Forelimb muscle (tissue), 1 donor: Measurements from ENCODE around the gene TMEM54. TPM values are rescaled to one million over a fixed set of nuclear protein-coding genes. Genes with fewer than 3 reads are reported as not detected.
"Not testable (repeated sequence)": the region's sequence is repeated elsewhere in the genome, so short reads cannot be mapped to it uniquely, and the experiment has no call there.

Experiments used
- DNase-seq: peaks from one replicate; pipeline ENCODE4 v3.0.0-alpha.2; 2013; ENCODE audit warnings: low read depth
- polyA plus RNA-seq: library from polyadenylated mRNA; unstranded; fragments of 120-200 nt; gene quantifications from one replicate; pipeline ENCODE4 v1.2.1, GENCODE V29; 2013; ENCODE audit not compliant: insufficient read length

TMEM54 gene
- polyA plus RNA-seq, 1 donor: 3.7 TPM

DNA sequence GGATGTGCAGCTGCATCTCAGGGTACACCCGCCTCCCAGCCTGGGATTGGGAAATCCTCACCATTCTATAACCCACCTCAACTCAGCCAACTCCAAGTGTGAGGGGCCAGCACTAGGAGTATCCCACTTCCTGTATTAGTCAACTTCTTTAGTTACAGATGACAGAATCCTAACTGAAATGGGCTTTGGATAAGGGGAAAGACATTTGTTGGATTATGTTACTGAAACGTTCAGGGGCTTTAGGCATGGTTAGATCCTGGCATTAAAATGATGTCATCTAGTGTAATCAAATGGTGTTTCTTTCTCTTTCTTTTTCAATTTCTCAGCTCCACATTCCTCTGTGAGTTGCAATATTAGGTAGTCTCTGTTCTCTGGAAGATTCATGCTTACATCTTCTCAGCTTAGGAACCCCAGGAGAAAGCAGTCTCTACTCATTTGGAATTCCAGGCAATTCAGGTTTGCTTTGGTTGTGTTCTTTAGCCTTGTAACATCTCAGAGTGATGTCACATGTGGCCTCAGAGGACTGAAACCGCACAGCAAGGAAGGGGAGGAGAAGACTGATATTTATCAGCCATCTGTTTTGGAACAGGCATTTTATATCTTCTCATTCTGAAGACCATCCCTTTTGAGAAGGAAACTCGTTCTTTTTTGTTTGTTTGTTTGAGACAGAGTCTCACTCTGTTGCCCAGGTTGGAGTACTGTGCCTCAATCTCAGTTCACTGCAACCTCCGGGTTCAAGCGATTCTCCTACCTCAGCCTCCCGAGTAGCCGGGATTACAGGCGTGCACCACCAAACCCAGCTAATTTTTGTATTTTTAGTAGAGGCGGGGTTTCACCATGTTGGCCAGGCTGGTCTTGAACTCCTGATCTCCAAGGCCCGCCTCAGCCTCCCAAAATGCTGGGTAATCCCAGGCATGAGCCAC, 18.9 kb upstream of the TMEM54 start:
- no peak for DNase-seq

DNA sequence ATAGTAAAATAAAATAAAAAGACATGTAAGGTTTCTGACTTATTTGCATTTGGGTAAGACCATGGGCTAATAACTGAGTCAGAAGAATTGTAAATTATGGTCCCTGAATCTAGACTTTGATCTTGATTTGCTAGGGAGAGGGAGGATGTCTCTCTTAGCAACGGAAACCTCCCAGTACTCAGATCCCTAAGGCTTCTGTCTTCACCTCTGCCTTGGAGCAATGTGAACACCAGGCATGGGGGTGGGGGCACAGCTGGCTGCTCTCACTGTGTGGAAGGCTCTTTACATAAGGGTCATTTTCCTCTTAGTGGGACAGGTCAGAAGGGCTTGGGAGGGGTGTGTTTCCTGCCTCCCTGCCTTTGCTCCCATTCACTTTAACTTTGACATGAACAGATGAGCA, 17.0 kb upstream of the TMEM54 start:
- DNase-seq: no peak

DNA sequence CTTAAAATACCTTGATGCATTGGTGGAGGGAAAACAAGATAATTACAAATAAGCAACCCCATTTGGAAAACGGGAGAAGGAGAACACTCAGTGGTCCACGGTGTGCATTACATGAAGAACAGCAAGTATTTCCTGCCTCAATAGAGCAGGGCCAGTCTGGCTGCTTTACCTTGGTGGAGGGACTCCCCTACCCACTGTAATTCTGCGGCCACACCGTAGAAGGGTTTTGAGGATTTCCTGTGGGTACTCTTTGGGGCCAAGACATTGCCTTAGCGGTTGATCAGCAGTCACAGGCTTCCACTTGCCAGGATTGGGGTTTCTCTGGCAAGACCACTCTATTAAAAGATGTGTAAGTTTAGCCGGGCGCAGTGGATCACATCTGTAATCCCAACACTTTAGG, 16.3 kb upstream of the TMEM54 start:
- no peak for DNase-seq

DNA sequence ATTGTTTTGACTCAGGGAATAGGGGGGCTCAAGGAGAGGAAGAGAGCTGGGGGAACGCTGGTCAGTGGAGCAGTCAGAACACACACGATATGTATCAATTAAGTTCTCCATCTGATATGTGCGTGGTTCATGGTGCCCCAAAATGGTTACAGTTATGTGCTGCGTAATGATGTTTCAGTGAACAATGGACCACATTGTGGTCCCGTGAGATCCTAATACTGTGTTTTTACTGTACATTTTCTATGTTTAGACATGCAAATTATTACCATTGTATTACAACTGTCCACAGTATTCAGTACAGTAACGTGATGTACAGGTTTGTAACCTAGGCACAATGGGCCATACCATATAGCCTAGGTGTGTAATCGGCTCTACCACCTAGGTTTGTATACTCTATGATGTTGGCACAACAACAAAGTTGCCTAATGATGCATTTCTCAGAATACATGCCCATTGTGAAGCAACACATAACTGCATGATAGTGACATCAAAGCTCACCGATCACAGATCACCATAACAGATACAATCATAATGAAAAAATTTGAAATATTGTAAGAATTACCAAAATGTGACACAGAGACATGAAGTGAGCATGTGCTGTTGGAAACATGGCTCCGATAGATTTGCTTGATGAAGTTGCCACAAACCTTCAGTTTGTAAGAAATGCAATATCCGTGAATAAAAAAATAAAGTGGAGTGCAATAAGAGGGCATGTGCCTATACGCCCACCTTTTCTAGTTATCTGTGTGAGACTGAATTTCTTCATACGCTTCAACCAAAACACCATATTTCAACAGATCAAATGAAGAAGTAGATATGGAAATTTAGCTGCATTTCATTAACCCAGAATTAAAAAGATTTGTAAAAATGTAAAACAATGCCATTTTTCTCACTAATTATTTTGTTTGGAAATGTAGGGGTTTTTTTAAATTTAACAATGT, 14.8 kb upstream of the TMEM54 start:
- no peak for DNase-seq

DNA sequence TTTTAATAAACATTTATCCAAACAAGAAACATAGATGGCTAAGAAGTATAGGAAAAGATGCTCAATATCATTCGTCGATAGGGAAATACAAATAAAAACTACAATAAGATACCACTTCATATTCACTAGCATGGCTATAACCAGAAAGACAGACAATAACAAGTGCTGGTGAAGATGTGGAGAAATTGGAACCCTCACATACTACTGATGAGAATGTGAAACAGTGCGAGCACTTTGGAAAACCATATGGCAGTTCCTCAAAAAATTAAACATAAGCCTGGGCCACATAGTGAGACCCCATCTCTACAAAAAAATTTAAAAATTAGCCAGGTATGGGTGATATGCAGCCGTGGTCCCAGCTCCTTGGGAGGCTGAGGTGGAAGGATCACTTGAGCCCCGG, 9.1 kb upstream of the TMEM54 start:
- no peak for DNase-seq

DNA sequence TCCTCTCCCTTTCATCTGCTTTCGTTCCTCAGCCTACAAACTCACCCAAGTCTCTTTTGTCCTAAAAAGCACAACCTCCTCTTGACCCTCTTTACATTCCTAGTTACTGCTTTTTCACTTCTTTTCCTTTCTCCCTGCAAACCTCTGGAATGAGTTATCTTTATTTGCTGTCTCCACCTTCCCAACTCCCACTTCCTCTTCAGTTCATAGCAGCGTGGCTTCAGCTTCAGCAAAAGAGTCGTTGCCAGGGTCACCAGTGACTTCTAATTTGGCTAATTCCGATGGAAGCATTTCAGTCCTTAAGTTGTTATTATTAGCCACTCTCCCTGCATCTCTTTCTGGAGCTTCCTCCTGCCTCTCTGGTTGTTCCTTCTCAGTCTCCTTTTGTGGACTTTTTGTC, 6.2 kb upstream of the TMEM54 start:
- DNase-seq: no peak

DNA sequence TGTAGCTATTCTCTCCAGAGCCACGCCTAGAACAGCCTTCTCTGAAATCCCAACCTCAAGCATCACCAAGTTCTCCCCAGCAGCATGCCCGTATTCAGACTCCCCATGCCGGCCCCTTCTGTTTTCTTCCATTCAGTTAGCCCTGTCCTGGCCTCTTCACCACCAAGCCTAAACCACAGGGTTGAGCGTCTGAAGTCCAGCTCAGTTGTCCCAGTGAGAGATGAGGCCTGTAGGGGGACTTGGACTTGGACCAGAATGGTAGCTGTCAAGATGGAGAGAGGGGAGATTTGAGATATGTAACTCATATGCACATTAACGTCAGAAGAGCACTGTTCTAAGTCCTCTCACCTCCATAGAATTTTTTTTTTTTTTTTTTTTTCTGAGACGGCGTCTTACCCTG, 5.5 kb upstream of the TMEM54 start:
- no peak for DNase-seq

DNA sequence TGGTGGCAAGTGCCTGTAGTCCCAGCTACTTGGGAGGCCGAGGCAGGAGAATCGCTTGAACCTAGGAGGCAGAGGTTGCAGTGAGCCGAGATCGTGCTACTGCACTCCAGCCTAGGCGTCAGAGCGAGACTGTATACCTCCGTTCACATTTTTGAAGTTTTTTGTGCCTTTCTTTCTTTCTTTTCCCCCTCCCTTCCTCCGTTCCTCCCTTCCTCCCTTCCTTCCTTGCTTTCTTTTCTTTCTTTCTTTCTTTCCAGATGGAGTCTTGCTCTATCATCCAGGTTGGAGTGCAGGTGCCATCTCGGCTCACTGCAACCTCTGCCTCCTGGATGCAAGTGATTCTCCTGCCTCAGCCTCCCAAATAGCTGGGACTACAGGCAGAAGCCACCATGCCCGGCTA, 4.4 kb upstream of the TMEM54 start:
- not testable (repeated sequence) for DNase-seq

DNA sequence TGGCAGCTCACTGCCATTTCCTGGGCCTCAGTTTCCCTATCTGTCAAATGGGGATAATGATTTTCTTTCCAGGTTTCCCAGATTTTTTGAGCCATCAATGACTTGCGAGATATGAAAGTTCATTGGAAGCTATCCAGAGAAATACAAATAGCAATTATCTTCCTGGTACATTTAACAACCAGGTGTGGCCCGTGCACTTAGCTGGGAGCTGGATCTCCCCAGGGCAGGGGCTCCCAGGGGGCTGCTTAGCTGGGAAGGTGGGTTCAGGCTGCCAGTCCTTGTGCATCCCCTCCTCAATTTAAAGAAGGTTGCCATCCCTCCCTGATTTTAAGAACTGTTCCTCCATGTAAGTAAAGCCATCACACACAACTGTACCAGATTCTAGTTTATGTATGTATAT, 3.6 kb upstream of the TMEM54 start:
- DNase-seq: no peak

DNA sequence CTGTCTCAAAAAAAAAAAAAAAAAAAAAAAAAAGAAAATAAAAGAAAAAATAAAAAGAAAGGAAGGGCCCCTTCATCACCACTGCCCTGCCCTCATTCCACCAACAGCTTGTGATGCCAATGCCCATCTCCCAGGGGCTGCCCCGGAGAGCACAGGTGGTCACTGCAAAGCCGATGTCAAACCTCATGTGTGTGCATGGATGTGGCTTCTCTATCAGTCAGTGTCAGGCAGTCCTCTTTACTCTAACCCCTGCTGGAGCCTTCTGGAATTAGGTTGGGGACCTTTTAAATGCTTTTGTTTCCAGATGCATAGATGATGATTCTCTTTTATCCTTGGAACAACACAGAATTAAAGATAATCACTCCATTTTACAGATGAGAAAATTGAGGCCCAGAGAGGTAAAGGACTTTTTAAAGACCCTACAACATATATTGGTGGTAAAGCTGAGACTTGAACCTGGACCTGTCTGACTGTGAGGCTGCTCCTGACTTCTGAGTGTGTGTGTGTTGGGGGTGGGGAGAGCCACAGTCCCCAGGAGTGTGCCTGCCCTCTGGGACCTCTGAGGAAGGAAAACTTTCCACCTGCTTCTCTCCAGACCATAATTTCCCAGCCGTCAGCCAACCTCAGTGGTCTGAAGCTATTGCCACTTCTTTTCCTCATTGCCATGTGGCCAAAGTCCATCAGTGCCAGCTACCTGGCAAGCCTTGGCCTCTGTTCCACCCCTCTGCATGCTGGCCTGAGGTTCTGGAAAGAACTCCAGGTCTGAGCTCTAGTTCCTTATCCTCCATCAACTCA, 3.0 kb upstream of the TMEM54 start:
- DNase-seq: no peak

DNA sequence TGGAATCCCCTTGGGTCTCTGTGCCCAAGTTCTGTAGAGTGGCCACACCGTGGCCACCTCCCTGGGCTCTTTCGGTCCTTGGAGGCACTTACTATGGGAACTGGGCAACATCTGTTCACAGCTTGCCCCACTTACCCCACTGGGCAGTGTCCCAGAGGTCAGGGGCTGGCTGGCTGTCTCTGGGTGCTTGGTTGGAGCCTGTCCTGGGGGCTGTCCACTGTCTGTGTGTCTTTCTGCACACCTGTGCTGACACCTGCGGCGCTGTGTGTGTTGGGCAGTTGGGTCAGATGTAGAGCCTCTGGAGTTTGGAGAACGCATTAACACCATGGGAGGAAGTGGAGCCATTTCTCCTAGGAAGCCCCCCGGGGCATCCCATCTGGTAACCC, 1.3 kb upstream of the TMEM54 start:
- no peak for DNase-seq

DNA sequence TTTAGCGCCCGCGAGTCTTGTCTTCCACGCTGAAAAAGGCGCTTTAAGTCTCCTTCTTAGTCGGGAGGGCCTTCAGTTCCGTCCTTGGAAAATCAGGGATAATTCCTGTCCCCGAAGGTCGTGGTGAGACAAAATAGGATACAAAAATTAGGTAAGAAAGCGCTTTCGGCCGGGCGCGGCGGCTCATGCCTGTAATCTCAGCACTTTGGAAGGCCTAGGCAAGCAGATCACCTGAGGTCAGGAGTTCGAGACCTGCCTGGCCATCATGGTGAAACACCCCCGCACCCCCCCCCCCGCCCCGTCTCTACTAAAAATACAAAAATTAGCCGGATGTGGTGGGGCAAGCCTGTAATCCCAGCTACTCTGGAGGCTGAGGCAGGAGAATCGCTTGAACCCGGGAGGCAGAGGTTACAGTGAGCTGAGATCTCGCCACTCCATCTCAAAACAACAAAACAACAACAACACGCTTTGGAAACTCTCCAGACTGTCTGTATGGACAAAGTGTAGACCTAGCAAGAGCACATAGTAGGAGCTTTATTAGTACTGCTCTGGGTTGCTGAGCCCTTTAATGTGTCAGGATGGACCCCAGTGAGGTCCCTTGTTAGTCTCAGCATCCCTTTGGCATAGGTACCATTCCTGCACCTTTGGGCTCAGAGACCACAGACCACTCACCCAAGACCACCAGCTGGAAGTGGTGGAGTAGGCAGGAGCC, 790 bp upstream of the TMEM54 start:
- DNase-seq: no peak

DNA sequence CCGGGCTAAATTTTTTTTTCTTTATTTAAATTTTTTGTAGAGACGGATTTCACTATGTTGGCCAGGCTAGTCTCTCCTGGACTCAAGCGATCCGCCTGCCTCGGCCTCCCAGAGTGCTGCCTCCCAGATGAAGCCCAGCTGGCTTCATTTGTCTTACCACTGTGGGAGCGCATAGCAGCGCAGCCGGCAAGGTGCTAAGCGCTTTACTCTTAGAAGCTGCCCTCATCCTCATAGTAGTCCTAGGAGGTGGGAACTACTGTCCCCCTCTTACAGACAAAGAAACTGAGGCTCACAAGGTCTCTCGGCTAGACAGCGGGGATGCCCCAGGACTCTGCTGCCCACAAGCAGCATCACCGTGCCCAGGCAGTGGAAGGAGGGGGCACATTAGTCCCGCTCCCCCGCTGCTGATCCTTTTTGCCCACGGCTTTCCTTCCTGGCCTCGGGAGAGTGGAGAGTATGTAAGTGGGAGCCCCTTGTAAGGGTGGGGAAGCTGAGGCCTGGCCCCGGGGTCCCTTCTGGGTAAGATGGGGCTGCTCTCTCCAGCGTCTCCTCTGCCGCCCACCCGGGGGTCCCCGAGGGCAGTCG, 726 bp downstream of the TMEM54 start:
- DNase-seq: no peak

DNA sequence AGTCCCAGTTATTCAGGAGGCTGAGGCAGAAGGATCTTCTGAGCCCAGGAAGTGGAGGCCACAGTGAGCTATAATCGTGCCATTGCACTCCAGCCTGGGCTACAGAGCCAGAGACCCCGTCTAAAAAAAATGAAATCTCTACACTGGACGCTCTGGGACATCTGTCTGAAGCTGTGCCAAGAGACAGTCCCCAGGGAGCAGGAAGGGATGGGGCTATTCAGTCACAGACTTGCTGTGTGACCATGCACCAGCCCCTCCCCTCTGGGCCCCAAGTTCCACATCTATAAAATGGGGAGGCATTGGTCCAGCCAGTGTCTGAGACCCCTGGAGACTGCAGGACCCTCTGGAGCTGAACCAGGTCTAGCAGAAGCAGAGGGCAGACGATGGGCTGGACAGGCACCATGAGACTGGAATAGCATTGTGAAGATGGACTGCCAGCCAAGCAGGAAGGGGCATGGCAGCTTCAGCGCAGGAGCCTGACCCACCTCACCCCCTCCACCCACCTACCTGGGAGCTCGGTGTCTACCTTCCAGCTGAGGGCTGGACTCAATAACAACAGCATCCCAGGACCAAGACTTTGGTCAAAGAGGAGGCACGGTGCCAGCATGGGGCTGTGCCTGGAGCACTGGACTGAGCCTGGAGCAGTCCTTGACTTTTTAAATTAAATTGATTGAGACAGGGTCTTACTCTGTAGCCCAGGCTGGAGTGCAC, 1.4 kb downstream of the TMEM54 start:
- DNase-seq: no peak

DNA sequence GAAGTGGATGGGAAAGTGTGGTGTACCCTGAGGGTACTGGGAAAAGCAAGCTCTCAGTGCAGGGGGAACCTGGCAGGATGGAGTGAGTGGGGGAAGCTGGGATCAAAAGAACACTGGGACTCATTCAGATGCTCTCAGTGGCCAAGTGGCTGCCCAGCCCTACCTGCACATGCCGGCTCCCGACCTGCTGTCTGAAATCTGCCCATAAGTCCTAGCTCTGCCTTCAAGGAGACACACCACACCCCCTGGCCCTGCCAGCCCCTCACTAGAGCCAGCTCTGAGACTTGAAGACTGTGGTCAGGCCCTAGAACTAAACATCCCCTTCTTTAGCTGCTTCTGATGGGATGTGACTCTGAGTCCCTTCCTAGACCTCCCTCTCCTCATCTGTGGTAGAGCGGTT, 2.2 kb downstream of the TMEM54 start:
- no peak for DNase-seq

DNA sequence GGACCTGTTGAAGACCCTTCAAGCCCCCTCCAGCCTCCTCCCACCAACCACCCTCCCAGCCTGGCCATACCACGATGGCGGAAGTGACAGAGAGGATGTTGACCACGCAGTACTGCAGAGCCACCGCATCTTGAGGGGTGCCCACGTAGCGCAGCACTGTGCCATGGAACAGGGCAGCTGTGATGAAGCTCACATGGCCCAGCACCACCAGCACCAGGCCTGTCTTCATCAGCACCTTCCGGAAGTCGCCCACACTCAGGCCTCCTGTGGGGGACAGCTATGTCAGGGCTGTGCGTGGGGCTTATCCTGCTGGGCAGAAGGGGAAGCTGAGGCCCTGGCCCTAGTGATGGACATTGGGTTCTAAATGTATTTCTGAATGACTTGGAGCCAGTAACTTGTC, 3.1 kb downstream of the TMEM54 start:
- DNase-seq: no peak

DNA sequence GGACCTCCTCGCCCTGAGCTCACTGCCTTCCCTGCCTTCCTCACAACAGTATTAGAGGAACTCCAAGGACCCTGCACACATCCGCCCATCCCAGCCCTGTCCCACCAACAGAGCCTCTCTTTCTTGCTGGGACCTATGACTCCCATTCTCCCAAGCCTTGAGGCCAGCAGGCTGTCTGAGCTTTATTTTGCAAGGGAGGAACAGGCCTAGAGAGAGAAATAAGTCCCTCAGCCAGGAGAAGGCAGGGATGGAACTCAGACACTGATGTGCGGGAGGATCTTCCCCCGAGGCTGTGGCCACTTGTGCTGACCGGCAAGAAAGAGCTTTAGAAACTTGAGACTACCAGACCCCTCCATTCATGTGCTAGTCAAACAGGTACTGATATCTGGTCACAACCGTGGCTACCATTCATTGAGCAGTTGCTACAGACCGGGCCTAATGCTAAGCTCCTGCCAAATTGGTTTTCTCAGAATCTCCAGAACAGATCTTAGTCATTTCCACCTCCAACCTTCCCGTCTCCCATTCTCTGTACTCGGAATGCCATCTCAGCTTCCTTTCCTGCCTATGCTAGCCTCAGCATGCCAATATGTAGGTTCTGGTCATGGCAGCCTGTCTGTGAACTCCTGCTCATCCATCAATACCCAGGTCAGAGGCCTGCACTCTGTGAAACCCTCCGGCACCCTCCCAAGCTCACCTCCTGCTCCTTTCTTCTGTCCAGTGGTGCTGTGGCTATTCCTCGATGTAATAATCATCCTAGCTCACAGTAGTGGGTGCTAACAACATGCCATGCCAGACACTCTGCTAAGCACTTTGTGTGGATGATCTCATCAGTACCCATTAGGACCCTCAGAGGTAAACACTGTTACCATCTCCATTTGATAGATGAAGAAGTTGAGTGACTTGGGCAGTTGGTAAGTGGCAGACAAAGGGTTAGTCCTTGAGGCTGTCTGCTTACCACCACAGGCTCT, 3.8 kb downstream of the TMEM54 start:
- DNase-seq: no peak

DNA sequence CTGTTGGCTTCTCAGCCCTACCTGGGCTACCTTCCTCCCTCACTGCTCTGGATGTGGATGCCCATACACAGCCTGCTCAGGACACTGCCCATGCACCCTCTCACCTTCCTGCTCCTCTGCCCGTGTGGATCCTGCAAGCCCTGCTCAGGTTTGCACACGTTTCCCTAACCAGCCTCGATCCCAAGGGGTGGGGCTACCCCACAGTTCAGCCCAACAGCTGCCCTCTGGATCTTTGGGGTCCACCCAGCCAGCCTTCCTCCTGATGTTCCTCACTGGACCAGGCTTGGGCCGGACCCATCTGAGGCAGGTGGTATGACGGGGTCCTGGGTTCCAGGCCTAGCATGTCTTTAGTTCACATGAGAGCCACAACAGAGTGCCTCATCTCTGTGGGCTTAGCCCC, 4.7 kb downstream of the TMEM54 start:
- DNase-seq: no peak
